K562 (cell line): ENCODE results near the gene TULP4. TPM values are rescaled to one million over a fixed set of nuclear protein-coding genes. Genes with fewer than 3 reads are reported as not detected.

ENCODE experiments used
- ATAC-seq: fragments of 200-7000 bp; cut with Tn5 transposase; 3 replicates; pipeline ENCODE4 v1.9.1; 2020; ENCODE audit warnings: moderate library complexity
- BruUV-seq: library from RNA; stranded (reverse); fragments of 400-500 nt; replicated peaks from 2 replicates; lab custom pipeline; 2021; lab: Mats Ljungman, UMichigan
- CTCF ChIA-PET: fragments of 300-600 bp; formaldehyde crosslinking; extraction: SDS; loops from one replicate; lab custom pipeline; 2021; ENCODE audit warnings: low intra/inter-chr PET ratio; lab: Yijun Ruan, JAX
- POLR2A ChIA-PET: fragments of 300-600, 350-650 bp; sonication (Branson Sonifier 250); formaldehyde crosslinking; extraction: SDS; loops from one replicate; lab custom pipeline; 2021; ENCODE audit warnings: antibody characterized with exemption, inconsistent platforms; lab: Yijun Ruan, JAX
- DNase-seq, 4 experiments: peaks; one replicate each; pipeline versions ENCODE4 v3.0.0 to v3.0.0-alpha.2; 2011 to 2018; ENCODE audit warnings: low spot score in 3 of 4, mixed read lengths in 3 of 4; ENCODE audit errors: extremely low read depth in 1 of 4
- FAIRE-seq: peaks from 2 replicates; lab custom pipeline; 2011; peaks lifted over from hg19 to GRCh38; lab: Jason Lieb, UNC
- H2AFZ ChIP-seq: 2 replicates; pipeline ENCODE4 v1.6.0; 2011; ENCODE audit warnings: low read depth, low read length, control low read depth, inconsistent platforms
- H3K27ac ChIP-seq: fragments of 200-600 bp; 3 replicates; pipeline ENCODE4 v1.8.0; 2011; ENCODE audit warnings: low read depth, mild to moderate bottlenecking, control low read depth, inconsistent platforms, low read length, moderate library complexity, mixed read lengths; ENCODE audit errors: extremely low read depth
- H3K27me3 ChIP-seq, 2 experiments: fragments of 300-600 bp in 1 of 2; 2 replicates in 1 of 2; 3 replicates in 1 of 2; pipeline versions ENCODE4 v1.6.0 to v1.8.0; 2011; ENCODE audit warnings: inconsistent platforms in 2 of 2, low read length in 2 of 2, mild to moderate bottlenecking in 1 of 2, mixed read lengths in 1 of 2, moderate library complexity in 1 of 2; ENCODE audit not compliant: control insufficient read depth in 2 of 2, insufficient read depth in 2 of 2
- H3K36me3 ChIP-seq: fragments of 300-600 bp; 3 replicates; pipeline ENCODE4 v1.8.0; 2011; ENCODE audit warnings: mild to moderate bottlenecking, low read length, inconsistent platforms; ENCODE audit not compliant: control insufficient read depth, insufficient read depth
- H3K4me1 ChIP-seq, 2 experiments: fragments of 200-600 bp in 1 of 2; replicated peaks in 1 of 2; 2 replicates in 1 of 2; 3 replicates in 1 of 2; pipeline versions ENCODE4 v1.5.1 to v1.8.0; 2011; ENCODE audit warnings: inconsistent platforms in 2 of 2, low read length in 2 of 2, mild to moderate bottlenecking in 1 of 2, mixed read lengths in 1 of 2, moderate library complexity in 1 of 2; ENCODE audit not compliant: control insufficient read depth in 2 of 2, insufficient read depth in 2 of 2
- H3K4me2 ChIP-seq: 2 replicates; pipeline ENCODE4 v1.6.1; 2011; ENCODE audit warnings: low read length, control low read depth, inconsistent platforms, mixed read lengths; ENCODE audit not compliant: insufficient read depth
- H3K4me3 ChIP-seq: fragments of 200-600 bp; sonication (generic), shearing (Covaris generic); 2 replicates; pipeline ENCODE4 v1.5.1; 2016; ENCODE audit warnings: control low read depth, inconsistent platforms
- H3K79me2 ChIP-seq: fragments of 200-600 bp; 3 replicates; pipeline ENCODE4 v1.8.0; 2011; ENCODE audit warnings: low read length, inconsistent platforms; ENCODE audit not compliant: control insufficient read depth, insufficient read depth
- H3K9ac ChIP-seq, 2 experiments: 2 replicates each; pipeline versions ENCODE4 v1.6.0 to v1.6.1; 2011; ENCODE audit warnings: low read depth in 2 of 2, low read length in 2 of 2, control low read depth in 1 of 2, inconsistent platforms in 1 of 2, mild to moderate bottlenecking in 1 of 2, mixed read lengths in 1 of 2; ENCODE audit not compliant: insufficient read depth in 1 of 2
- H3K9me1 ChIP-seq: one replicate; pipeline ENCODE4 v1.6.0; 2011; ENCODE audit warnings: inconsistent platforms, mild to moderate bottlenecking, low read length, moderate library complexity; ENCODE audit not compliant: control insufficient read depth, insufficient read depth
- H3K9me3 ChIP-seq: replicated peaks from 2 replicates; pipeline ENCODE4 v1.5.1; 2011; ENCODE audit warnings: low read depth, low read length, inconsistent platforms; ENCODE audit not compliant: control insufficient read depth, insufficient read depth
- H4K20me1 ChIP-seq: replicated peaks from 2 replicates; pipeline ENCODE4 v1.6.1; 2011; ENCODE audit warnings: low read length, inconsistent platforms, mixed read lengths; ENCODE audit not compliant: control insufficient read depth, insufficient read depth
- CREBBP ChIP-seq: IDR thresholded peaks from one replicate; pipeline ENCODE4 v1.6.1; 2012; ENCODE audit warnings: low read depth, mild to moderate bottlenecking, control low read depth, inconsistent platforms, low read length
- FOSL1 ChIP-seq: fragments of 200-800 bp; sonication (Bioruptor generic); conservative IDR thresholded peaks from 2 replicates; pipeline ENCODE4 v1.6.1; 2016; ENCODE audit warnings: missing genetic modification characterization, missing compliant biosample characterization
- NFIX ChIP-seq: fragments of 250-450 bp; sonication (Bioruptor Pico); IDR thresholded peaks from 2 replicates; pipeline ENCODE4 v1.4.0; 2020; ENCODE audit warnings: low read depth, mild to moderate bottlenecking, moderate library complexity
- PRMT5 ChIP-seq: sonication (generic); formaldehyde crosslinking; IDR thresholded peaks from 2 replicates; pipeline ENCODE4 v1.5.0; 2020; ENCODE audit warnings: missing genetic modification reagents
- SMAD2 ChIP-seq: fragments of 150-350 bp; IDR thresholded peaks from 2 replicates; pipeline ENCODE4 v1.6.1; 2014; ENCODE audit warnings: low read depth, mild to moderate bottlenecking, low read length
- SMARCC2 ChIP-seq: fragments of 450-650 bp; IDR thresholded peaks from 2 replicates; pipeline ENCODE4 v1.6.1; 2017; ENCODE audit warnings: antibody characterized with exemption, moderate library complexity, mild to moderate bottlenecking, low read depth
- TEAD4 ChIP-seq, 2 experiments: sonication (generic) in 1 of 2; formaldehyde crosslinking in 1 of 2; IDR thresholded peaks; 2 replicates each; pipeline versions ENCODE4 v1.6.1 to v1.8.0; 2012 to 2022; ENCODE audit warnings: borderline replicate concordance in 1 of 2, inconsistent platforms in 1 of 2, low read length in 1 of 2, mild to moderate bottlenecking in 1 of 2, missing genetic modification reagents in 1 of 2
- ZNF133 ChIP-seq: fragments of 250-450 bp; sonication (Bioruptor Pico); IDR thresholded peaks from 2 replicates; pipeline ENCODE4 v1.4.0; 2020; ENCODE audit warnings: mild to moderate bottlenecking
- ZNF184 ChIP-seq: sonication (generic); formaldehyde crosslinking; IDR thresholded peaks from 2 replicates; pipeline ENCODE4 v1.5.0; 2020; ENCODE audit warnings: missing genetic modification reagents
- ZNF347 ChIP-seq: fragments of 450-650 bp; formaldehyde crosslinking; IDR thresholded peaks from 2 replicates; pipeline ENCODE4 v1.4.0; 2020; ENCODE audit warnings: low read depth, mild to moderate bottlenecking, moderate library complexity
- ZNF584 ChIP-seq: fragments of 200-800 bp; sonication (Bioruptor generic); IDR thresholded peaks from 2 replicates; pipeline ENCODE4 v1.6.1; 2016; ENCODE audit warnings: low read depth, mild to moderate bottlenecking, missing genetic modification characterization, missing compliant biosample characterization
- ZZZ3 ChIP-seq: fragments of 450-650 bp; IDR thresholded peaks from 2 replicates; pipeline ENCODE4 v1.6.1; 2016; ENCODE audit warnings: antibody characterized with exemption, mild to moderate bottlenecking, moderate library complexity
- WGBS: fragments of 100-300 bp; shearing (Covaris generic); methylation state at CpG from one replicate; pipeline ENCODE4 v1.1.6; 2016; ENCODE audit warnings: low coverage, mixed read lengths; ENCODE audit not compliant: insufficient coverage; ENCODE audit errors: missing lambda C conversion rate; 5-methylcytosine and 5-hydroxymethylcytosine counted together
- in situ Hi-C: fragments of 300-500 bp; cut with MboI; formaldehyde crosslinking; loops from 4 replicates; pipeline ENCODE4 v1.15.0; 2018; ENCODE audit warnings: inconsistent platforms, mixed read lengths
- intact Hi-C: fragments of 100-400 bp; cut with micrococcal nuclease; formaldehyde crosslinking; loops from 2 replicates; pipeline ENCODE4 v1.14.2; 2022
- polyA plus RNA-seq, 8 experiments: library from polyadenylated mRNA; depleted of rRNA in 4 of 8; stranded (reverse) in 5 of 8; unstranded in 3 of 8; fragments of >200 nt; fragmentation: Nextera tagmentation in 2 of 8; fragmentation: Illumina TruSeq in 1 of 8; extraction: Ambion mirVana in 2 of 8; extraction: Trizol in 1 of 8; gene quantifications; 2 replicates each; pipeline versions ENCODE4 v1.2.1 to v1.2.3, GENCODE V29; 2011 to 2014; ENCODE audit warnings: inconsistent platforms in 1 of 8, missing spikeins in 1 of 8
- total RNA-seq, 7 experiments: library from RNA; depleted of rRNA in 6 of 7; stranded (reverse); fragments of >200 nt in 6 of 7; fragmentation: Illumina TruSeq in 2 of 7; extraction: Trizol in 2 of 7; gene quantifications; 2 replicates each; pipeline versions ENCODE4 v1.2.1 to v1.2.3, GENCODE V29; 2011 to 2021; ENCODE audit warnings: low replicate concordance in 1 of 7
- TF ChIP-seq, protein P1 (sequence below): sonication (generic); IDR thresholded peaks from 2 replicates; pipeline ENCODE4 v1.6.1; 2016
- TF ChIP-seq, protein P2 (sequence below): fragments of 450-650 bp; formaldehyde crosslinking; IDR thresholded peaks from 2 replicates; pipeline ENCODE4 v1.4.0; 2022; ENCODE audit warnings: missing genetic modification characterization

TULP4 gene
- total and polyA plus RNA-seq, 9 of the 15 experiments (the other 6 are each of a cell fraction or from before 2014, with no cell fraction given): 1.2 to 50.4 (median 11.0) TPM

DNA sequence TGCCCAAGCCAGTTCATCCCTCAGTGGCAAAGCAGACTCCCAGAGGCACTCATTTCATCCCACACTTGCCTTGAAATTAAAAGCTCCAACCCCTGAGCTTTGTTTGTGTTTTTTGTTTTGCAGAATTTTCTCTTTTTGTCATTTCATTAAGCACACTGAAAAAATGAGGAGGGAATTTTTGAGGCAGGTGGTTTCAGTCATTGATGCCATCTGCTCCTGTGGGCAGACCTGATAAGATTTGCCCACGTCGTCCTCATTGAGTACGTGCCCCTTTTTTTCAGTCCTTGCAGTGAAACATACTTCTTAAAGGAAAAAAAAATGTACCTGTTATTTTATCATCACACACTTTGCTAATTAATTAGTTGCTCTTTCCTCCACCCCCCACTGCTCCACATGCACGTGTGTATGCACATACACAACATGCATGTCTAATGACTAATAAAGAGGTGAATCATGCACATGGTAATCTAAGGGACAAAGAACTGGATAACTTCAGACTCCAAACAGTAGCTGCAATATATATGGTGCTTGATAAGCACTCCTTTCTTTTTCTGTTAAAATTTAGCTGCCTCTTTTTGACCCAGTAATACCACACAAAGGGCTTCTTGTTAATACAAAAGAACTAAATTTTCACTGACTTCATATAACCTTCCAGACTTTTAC, 145.5 kb downstream of the TULP4 start:
- no TSS peak for BruUV-seq
- no peak for FAIRE-seq
- CTCF ChIA-PET: no interaction called here

DNA sequence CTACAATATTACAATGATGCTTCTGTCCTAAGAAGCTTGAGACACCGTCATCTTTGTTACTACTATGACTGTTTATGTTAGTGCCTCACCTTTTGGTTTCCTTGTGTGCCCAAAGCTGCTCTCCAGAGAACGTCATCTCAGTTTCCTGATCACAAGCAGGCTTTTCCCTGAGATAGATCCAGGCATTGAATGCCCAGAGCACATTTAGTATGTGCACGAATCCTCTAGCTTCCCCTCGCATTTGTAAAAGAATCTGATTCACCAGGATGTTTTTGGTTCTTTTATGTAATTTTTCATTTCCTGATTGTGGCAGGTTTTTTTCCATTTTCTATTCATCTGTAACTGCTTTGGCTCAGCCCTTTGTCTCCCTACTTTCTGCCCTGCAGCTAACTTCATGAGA, 147.5 kb downstream of the TULP4 start:
- FAIRE-seq (no peak), DNase-seq (no peak), ATAC-seq (no peak)
- Histone ChIP-seq H3K4me2 (no peak overlapping the region), H3K4me1 (no peaks in the 10 kb centered on the region), H3K36me3 (peaks cover 22% of the 10 kb centered on the region; the same call in 1 of the 3 replicates), H3K9me1 (no peaks in the 10 kb centered on the region), H3K27ac (no peak overlapping the region), H4K20me1 (no peaks in the 10 kb centered on the region), H3K9ac (no peak overlapping the region), H2AFZ (no peak overlapping the region), H3K79me2 (no peaks in the 10 kb centered on the region), H3K27me3 (no peaks in the 10 kb centered on the region), H3K4me3 (no peak overlapping the region), H3K9me3 (no peaks in the 10 kb centered on the region)
- intact Hi-C loops: no loop called here
- no TSS peak for BruUV-seq
- ChIA-PET POLR2A (interaction anchor here (0.6 to 0.7 kb wide), 2 partner anchors 20 to 336 kb away, joined by 3 read pairs; no protein-coding TSS in a partner anchor), CTCF (no interaction called here)
- in situ Hi-C loops: no loop called here
- WGBS: 83% methylated on average over 4 of the region's 4 CpGs
- TF ChIP-seq ZNF184 (CRISPR knock-in tag) (no peak), ZNF133 (CRISPR knock-in tag) (no peak), SMAD2 (no peak), ZNF584 (CRISPR knock-in tag) (no peak), PRMT5 (CRISPR knock-in tag) (no peak), ZNF347 (no peak), CREBBP (no peak), ZZZ3 (no peak), SMARCC2 (no peak), NFIX (CRISPR knock-in tag) (no peak)
- TF ChIP-seq, protein P1, sequence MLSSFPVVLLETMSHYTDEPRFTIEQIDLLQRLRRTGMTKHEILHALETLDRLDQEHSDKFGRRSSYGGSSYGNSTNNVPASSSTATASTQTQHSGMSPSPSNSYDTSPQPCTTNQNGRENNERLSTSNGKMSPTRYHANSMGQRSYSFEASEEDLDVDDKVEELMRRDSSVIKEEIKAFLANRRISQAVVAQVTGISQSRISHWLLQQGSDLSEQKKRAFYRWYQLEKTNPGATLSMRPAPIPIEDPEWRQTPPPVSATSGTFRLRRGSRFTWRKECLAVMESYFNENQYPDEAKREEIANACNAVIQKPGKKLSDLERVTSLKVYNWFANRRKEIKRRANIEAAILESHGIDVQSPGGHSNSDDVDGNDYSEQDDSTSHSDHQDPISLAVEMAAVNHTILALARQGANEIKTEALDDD: no peak
- TF ChIP-seq, protein P2, sequence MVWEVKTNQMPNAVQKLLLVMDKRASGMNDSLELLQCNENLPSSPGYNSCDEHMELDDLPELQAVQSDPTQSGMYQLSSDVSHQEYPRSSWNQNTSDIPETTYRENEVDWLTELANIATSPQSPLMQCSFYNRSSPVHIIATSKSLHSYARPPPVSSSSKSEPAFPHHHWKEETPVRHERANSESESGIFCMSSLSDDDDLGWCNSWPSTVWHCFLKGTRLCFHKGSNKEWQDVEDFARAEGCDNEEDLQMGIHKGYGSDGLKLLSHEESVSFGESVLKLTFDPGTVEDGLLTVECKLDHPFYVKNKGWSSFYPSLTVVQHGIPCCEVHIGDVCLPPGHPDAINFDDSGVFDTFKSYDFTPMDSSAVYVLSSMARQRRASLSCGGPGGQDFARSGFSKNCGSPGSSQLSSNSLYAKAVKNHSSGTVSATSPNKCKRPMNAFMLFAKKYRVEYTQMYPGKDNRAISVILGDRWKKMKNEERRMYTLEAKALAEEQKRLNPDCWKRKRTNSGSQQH (CRISPR knock-in tag): no peak

More for the DNA sequence above, 145.5 kb downstream of the TULP4 start:
- Histone ChIP-seq H3K9me1 (no peaks in the 10 kb centered on the region), H3K9ac (no peak overlapping the region), H4K20me1 (no peaks in the 10 kb centered on the region), H3K9me3 (no peaks in the 10 kb centered on the region), H3K27ac (no peak overlapping the region), H2AFZ (no peak overlapping the region), H3K4me3 (no peak overlapping the region), H3K4me2 (no peak overlapping the region), H3K27me3 (no peaks in the 10 kb centered on the region), H3K4me1 (no peaks in the 10 kb centered on the region), H3K79me2 (no peaks in the 10 kb centered on the region), H3K36me3 (peaks cover 14% of the 10 kb centered on the region; the same call in 1 of the 3 replicates)
- in situ Hi-C loops (no loop called here), intact Hi-C loops (no loop called here)
- ATAC-seq: no peak
- TF ChIP-seq FOSL1 (peak; percentile 38), TEAD4 (IDR thresholded peaks at IDR 0.05; ENCODE audit: low read length) (no peak), TEAD4 (CRISPR knock-in tag; IDR thresholded peaks at IDR 0.05; ENCODE audit: borderline replicate concordance) (no peak)
- POLR2A ChIA-PET: interaction anchor here (0.9 to 1.1 kb wide), 2 partner anchors 9 to 46 kb away, joined by 3 read pairs; no protein-coding TSS in a partner anchor
- WGBS: 77% methylated on average over 4 of the region's 4 CpGs
- no peak for DNase-seq
